T-helper 2 cell (primary cell): ENCODE data around the gene DISC1.
"Not testable (repeated sequence)": the region's sequence is repeated elsewhere in the genome, so short reads cannot be mapped to it uniquely, and the experiment has no call there.

Experiments used
- DNase-seq, 5 experiments: peaks; one replicate each; pipeline versions ENCODE4 v3.0.0 to v3.0.0-alpha.2; 2012 to 2022

Gene DISC1

GRCh38 chr1:231966983-231967382 lies 340.4 kb downstream of the DISC1 start:
- DNase-seq = no peak

DNA sequence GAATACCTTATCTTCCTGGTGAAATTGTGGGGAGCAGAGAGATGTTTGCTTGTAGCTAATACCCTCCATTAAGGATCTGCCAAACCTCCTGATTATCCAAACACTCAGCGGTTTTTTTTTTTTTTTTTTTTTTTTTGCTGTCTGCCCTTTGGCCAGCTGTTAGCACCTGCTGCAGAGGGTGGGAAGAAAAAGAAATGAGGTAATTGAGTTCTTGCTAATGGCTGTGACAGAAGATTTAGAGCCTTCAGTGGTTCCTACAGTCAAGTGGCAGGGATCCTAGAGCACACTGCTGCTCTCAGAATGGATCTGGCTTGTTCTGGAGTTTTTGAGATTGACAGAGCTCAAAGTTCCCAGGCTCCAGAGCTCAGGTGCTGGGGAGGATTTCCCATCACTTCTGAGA lies 342.5 kb downstream of the DISC1 start:
- DNase-seq = no peak

GRCh38 chr1:231969761-231970160 lies 343.2 kb downstream of the DISC1 start:
- not testable (repeated sequence) for DNase-seq

DNA sequence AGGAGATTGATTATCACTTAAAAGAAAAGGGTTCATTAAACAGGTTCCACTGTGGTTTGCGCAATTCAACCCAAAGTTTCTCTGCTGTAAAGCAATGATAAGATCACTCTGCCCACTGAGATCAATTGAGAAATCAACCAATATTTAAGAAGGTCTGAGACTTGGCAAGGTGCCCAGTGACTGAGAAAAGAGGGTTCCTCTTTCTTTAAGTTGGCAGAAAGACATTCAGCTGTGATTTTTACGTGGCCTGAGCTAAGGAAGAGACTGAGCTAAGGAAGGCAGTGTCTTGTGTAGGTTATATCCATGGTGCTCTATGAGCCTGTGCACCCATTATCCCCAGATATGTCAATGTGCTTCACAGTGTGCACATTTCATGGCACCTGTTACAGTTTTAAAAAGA lies 344.1 kb downstream of the DISC1 start:
- DNase-seq = peak in 1 of 5 experiments; percentile 37

DNA sequence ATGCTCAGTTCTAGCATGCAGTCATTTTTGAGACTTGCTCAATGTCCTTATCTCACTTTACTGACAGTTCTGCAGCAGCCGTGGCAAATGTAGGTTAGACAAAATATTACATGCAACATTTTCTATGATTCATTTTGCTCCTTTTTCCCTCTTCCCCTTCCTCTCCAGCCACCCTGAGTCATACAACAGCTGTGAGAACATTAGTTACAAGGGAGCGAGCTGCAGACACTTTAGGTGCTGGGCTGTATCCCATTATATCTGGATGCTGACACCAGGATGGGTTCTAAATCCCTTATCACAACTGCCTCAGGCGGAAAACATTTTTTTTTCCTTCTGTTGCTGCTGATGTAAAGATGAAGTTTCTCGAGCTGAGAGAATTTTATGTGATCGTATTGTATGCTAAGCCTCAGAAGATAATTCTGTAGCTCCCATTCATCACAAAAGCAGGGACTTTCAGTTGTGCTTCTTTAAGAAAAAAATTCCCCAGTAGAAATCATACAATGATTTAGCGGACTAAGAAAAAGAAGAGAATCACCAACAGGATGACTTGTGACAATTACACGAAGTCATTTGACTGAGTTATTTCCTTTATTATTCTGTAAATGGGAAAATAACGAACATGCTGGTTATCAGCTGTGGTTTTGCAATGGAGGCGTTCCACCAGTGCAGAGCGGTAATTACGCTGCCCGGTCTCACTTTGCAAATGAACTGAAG lies 345.0 kb downstream of the DISC1 start:
- DNase-seq = no peak

DNA sequence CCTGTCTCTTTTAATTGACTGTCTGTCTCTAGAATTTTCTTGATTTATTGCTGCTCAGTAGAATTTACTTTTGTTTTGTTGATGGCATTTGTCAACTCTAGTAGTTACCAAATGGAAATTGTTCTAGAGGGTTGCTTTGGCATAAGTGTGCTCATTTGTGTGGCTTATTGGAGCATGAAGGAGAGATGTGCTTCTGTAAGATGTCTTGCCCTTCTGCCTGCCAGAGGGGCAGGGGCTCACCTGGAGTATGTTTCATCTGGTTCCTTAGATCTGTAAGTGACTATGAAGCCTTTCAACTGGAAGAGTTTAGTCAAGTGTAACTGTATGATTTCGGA lies 345.5 kb downstream of the DISC1 start:
- no peak for DNase-seq

GRCh38 chr1:231973830-231974229 lies 347.2 kb downstream of the DISC1 start:
- DNase-seq = peak in 2 of 5 experiments; percentile 36 to 66

- DNase-seq = no peak
Observed at GRCh38 chr1:231976231-231976630, 349.6 kb downstream of the DISC1 start.

DNA sequence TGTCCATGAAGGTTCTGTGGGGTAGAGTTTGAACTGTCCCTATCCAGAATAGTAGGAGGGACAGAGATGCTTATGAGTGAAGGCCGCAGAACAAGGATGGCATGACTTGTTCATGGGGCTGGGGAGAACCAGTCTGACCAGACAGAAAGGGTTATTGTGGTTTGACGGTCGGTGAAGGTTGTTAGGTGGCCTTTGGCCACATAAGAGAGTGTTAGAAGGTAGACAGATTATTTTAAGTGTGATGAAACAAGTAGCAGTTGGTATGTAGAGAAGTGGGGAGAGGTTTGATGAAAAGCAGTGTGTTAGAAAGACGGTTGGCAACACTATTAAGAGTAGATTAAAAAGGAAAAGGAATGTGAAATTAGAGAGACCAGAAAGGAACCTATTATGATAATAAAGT lies 355.1 kb downstream of the DISC1 start:
- no peak for DNase-seq

DNA sequence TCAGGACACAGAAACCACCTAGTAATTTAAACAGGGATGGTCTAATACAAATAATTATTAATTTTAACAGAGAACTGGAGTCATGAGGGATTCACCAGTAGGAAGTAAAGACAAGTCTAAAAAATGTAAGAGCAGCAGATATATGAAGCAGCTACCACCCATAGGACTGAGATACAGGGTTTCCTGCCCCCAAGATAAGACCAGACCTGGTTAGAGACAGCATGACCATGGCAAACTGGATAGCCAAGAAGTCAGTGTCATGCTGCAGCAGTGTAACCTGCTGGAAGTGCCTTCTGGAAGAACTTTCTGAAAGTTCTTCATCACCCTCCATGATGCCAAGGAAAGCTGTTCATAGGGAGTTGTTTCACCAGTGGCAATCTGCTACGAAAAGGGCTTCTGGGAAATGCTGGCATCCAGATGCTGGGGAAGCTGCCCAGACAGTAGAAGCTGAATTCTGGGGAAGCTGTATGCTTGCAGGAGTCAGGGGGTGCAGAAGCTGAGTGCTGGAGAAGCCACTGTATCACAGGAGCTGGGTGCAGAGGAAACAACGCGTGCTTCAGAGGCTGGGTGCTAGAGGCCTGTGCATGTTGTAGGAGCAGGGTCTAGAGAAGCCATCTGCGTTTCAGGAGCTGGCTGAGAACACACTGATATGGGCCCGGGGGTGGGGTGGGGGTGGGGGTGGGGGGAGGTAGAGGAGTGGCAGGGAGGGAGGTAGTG lies 356.4 kb downstream of the DISC1 start:
- DNase-seq = no peak

- no peak for DNase-seq
Observed at GRCh38 chr1:231983588-231984193, 357.1 kb downstream of the DISC1 start.

DNA sequence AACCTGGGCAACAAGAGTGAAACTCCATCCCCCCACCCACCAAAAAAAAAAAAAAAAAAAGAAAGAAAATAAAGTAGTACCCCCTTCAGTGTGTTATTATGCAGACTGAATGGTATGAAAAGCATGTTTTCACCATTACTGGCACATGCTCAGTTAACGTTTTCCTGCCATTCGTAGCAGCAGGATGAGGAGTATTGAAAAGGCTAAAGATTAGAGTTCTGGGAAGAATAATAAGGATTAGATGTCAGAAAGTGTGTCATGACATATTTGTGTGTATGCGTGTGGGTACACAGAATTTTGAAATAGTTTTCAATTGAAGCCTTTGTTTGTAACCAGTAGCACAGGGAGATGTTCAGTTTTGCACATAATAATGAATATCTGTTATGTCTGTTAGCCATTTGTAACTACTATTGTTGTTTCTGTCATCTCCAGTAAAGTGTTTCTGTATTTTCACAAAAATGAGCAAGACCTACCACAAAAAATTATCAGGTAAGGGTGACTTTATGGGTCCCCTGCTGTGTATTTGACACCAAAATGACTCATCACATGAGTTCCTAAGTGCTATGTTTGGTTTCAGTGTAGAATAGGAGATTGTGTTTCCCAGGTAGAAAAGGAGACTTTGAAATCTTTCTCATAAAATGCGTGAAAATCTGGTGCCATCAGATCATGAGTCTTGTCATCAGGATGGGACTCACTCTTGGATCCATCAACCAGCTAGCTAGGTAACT lies 358.9 kb downstream of the DISC1 start:
- peak in 1 of 5 experiments; percentile 32 for DNase-seq

- DNase-seq = peak in 1 of 5 experiments; percentile 11
Observed at GRCh38 chr1:231986631-231987336, 360.2 kb downstream of the DISC1 start.

GRCh38 chr1:231990388-231990787 lies 363.8 kb downstream of the DISC1 start:
- DNase-seq = no peak

DNA sequence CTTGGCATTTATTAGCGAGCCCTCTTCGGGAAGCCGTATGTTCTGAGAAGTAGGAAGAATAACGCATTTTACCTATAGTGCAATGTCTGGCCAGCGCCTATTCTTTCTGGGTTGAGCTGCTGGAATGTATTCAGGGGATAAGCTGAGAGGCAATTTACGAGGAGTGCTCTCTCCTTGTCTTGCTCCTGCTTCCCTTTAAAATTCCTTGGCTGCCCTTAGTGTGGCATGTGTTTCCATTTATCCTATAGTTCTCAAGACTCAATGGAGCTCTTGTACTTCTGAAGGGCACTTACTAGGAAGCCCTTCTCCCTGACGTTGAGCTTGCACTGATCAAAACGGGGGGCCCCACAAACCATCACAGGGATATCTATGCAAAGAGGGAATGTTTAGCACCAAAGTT lies 364.6 kb downstream of the DISC1 start:
- no peak for DNase-seq

DNA sequence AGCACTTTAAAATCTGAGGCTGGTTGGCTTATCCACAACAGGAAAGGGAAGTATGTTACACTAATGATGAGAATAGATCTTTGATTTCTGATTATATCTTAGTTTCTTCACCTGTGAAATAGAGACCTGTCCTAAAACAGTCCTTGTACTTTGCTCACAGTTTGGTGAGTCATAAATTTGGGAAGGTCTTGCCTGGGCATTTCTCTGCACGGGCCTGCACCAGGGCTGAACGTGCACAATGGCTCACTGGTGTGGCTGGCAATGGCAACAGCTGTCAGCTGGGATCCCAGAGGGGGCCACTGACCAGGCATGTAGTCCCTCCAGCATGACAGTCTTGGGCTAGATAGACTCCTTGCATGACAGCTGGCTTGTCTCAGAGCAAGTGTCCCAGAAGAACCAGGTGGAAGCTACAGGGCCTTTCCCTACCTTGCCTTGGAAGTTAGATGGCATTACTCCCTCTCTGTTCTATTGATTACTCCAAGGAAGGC lies 367.4 kb downstream of the DISC1 start:
- no peak for DNase-seq

DNA sequence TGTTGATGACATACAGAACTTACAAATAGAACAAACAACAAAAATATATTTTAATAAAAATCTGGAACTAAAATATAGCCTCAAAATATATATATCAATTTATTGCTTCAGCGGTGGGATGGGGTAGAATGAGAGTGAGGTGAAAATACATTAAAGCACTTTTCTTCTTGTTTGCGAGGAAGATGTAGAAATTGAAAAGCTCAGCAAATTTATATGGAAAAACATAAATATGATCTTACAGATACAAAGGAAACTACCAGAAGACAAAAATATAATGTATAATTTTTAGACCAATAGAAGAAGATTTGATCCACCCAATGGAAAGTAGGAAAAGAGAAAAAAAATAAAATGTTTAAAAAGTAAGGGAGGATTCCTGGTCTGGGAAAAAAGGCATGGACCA lies 372.2 kb downstream of the DISC1 start:
- no peak for DNase-seq

DNA sequence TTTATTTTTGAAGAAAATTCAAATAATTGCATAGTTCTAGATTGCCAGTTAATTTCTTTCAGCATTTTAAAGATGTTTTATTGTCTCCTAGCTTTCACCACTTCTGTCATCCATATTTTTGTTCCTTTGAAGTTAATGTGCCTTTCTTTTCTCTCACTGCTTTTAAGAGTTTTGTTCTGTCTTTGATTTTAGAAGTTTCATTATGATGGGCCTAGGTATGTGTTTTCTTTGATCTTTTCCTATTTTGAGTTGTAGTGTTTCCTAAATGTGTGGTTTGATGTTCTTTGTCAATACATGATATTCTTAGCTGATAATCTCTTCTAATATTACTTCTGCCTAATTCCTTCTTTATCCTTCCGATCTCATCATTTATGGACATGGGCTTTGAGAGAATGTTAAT lies 378.7 kb downstream of the DISC1 start:
- no peak for DNase-seq

- DNase-seq = no peak
Observed at GRCh38 chr1:232009741-232010140, 383.2 kb downstream of the DISC1 start.

DNA sequence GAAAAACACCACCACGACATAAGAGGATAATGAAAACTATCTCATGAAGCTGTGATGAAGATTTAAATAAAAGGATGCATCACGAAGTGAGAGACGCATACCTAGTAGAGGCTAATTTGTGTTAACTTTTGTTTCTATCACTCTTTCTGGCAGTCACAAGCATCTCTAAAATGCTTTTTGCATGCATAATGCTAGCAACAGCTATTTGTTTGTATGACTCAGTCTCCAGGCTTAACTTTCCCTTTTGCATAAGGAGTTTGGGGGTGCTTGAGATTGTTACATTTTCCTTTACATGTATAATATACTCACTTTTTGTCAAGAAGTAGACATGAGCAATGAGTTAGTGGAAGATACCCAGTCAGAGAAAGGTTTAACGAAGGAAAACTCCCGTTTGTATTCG lies 385.4 kb downstream of the DISC1 start:
- DNase-seq = no peak

GRCh38 chr1:232012773-232013386 lies 386.3 kb downstream of the DISC1 start:
- DNase-seq = no peak

- DNase-seq = no peak
Observed at GRCh38 chr1:232014941-232015340, 388.4 kb downstream of the DISC1 start.
